SK-N-SH treated with all-trans-retinoic acid at 6 μM for 48 hours (cell line): ENCODE measurements around the gene NXPH1.

Experiments used
- ATAC-seq: fragments of 200-7000 bp; cut with Tn5 transposase; 3 replicates; pipeline ENCODE4 v1.9.1; 2020; ENCODE audit warnings: mild to moderate bottlenecking, moderate library complexity
- BACH2 ChIP-seq: fragments of 250-450 bp; sonication (Bioruptor Pico); IDR thresholded peaks from 2 replicates; pipeline ENCODE4 v1.9.0; 2021; ENCODE audit warnings: mild to moderate bottlenecking, borderline replicate concordance
- CREB5 ChIP-seq: fragments of 250-450 bp; sonication (Bioruptor Pico); IDR thresholded peaks from 2 replicates; pipeline ENCODE4 v1.5.1; 2020; ENCODE audit warnings: low read depth, mild to moderate bottlenecking, moderate library complexity
- CSDC2 ChIP-seq: fragments of 250-450 bp; sonication (Bioruptor Pico); IDR thresholded peaks from 2 replicates; pipeline ENCODE4 v1.5.0; 2020; ENCODE audit warnings: mild to moderate bottlenecking, moderate library complexity
- CSRNP3 ChIP-seq: fragments of 250-450 bp; sonication (Bioruptor Pico); IDR thresholded peaks from 2 replicates; pipeline ENCODE4 v1.5.1; 2021; ENCODE audit warnings: mild to moderate bottlenecking, moderate library complexity
- GLIS3 ChIP-seq: fragments of 250-450 bp; sonication (Bioruptor Pico); IDR thresholded peaks from 2 replicates; pipeline ENCODE4 v1.5.0; 2020; ENCODE audit warnings: mild to moderate bottlenecking, moderate library complexity
- ISL1 ChIP-seq: fragments of 250-450 bp; sonication (Bioruptor Pico); IDR thresholded peaks from 2 replicates; pipeline ENCODE4 v2.1.2; 2022; ENCODE audit warnings: mild to moderate bottlenecking, moderate library complexity
- OSR1 ChIP-seq: fragments of 250-450 bp; sonication (Bioruptor Pico); IDR thresholded peaks from 2 replicates; pipeline ENCODE4 v1.8.0; 2022; ENCODE audit warnings: moderate library complexity, mild to moderate bottlenecking, inconsistent platforms
- POU6F1 ChIP-seq: fragments of 250-450 bp; sonication (Bioruptor Pico); IDR thresholded peaks from 2 replicates; pipeline ENCODE4 v1.8.0; 2021; ENCODE audit warnings: low read depth, mild to moderate bottlenecking, moderate library complexity, borderline replicate concordance
- PPARA ChIP-seq: fragments of 250-450 bp; sonication (Bioruptor Pico); IDR thresholded peaks from 2 replicates; pipeline ENCODE4 v1.5.0; 2020; ENCODE audit warnings: mild to moderate bottlenecking, borderline replicate concordance
- RARB ChIP-seq: fragments of 250-450 bp; sonication (Bioruptor Pico); IDR thresholded peaks from 2 replicates; pipeline ENCODE4 v1.8.0; 2021; ENCODE audit warnings: mild to moderate bottlenecking, moderate library complexity
- SNAI2 ChIP-seq: fragments of 250-450 bp; sonication (Bioruptor Pico); IDR thresholded peaks from 2 replicates; pipeline ENCODE4 v1.5.0; 2020; ENCODE audit warnings: mild to moderate bottlenecking, moderate library complexity
- TCF4 ChIP-seq: fragments of 250-450 bp; sonication (Bioruptor Pico); IDR thresholded peaks from 2 replicates; pipeline ENCODE4 v1.8.0; 2021; ENCODE audit warnings: mild to moderate bottlenecking, moderate library complexity, borderline replicate concordance
- TOX ChIP-seq: fragments of 250-450 bp; sonication (Bioruptor Pico); IDR thresholded peaks from 2 replicates; pipeline ENCODE4 v1.8.0; 2021; ENCODE audit warnings: mild to moderate bottlenecking, moderate library complexity, borderline replicate concordance
- TSHZ2 ChIP-seq: fragments of 250-450 bp; sonication (Bioruptor Pico); IDR thresholded peaks from 2 replicates; pipeline ENCODE4 v1.5.0; 2020; ENCODE audit warnings: mild to moderate bottlenecking, moderate library complexity
- ZC3H10 ChIP-seq: fragments of 250-450 bp; sonication (Bioruptor Pico); IDR thresholded peaks from 2 replicates; pipeline ENCODE4 v1.5.1; 2021; ENCODE audit warnings: mild to moderate bottlenecking, moderate library complexity
- ZFP30 ChIP-seq: fragments of 450-650 bp; formaldehyde crosslinking; IDR thresholded peaks from 2 replicates; pipeline ENCODE4 v1.5.0; 2022; ENCODE audit warnings: mild to moderate bottlenecking, moderate library complexity
- ZNF565 ChIP-seq: fragments of 450-650 bp; formaldehyde crosslinking; conservative IDR thresholded peaks from 2 replicates; pipeline ENCODE4 v1.5.0; 2020; ENCODE audit warnings: low read depth, mild to moderate bottlenecking, moderate library complexity
- ZNF70 ChIP-seq: fragments of 450-650 bp; formaldehyde crosslinking; IDR thresholded peaks from 2 replicates; pipeline ENCODE4 v1.5.0; 2020; ENCODE audit warnings: mild to moderate bottlenecking, moderate library complexity
- ZNF8 ChIP-seq: fragments of 450-650 bp; formaldehyde crosslinking; IDR thresholded peaks from 2 replicates; pipeline ENCODE4 v1.5.0; 2020; ENCODE audit warnings: mild to moderate bottlenecking, moderate library complexity

Gene NXPH1

GRCh38 chr7:8640671-8641070, 207.3 kb downstream of the NXPH1 start:
- no peak for TF ChIP-seq ISL1 (CRISPR knock-in tag)
- no peak for TF ChIP-seq CREB5 (CRISPR knock-in tag)
- no peak for TF ChIP-seq POU6F1 (CRISPR knock-in tag)
- TF ChIP-seq CSDC2: no peak
- no peak for TF ChIP-seq BACH2 (CRISPR knock-in tag)
- TF ChIP-seq RARB: no peak
- TF ChIP-seq OSR1 (CRISPR knock-in tag): no peak
- TF ChIP-seq ZC3H10 (CRISPR knock-in tag): no peak
- TF ChIP-seq TCF4: no peak
- TF ChIP-seq PPARA (CRISPR knock-in tag): no peak
- no peak for TF ChIP-seq TOX (CRISPR knock-in tag)
- no peak for TF ChIP-seq GLIS3 (CRISPR knock-in tag)
- TF ChIP-seq ZNF70 (CRISPR knock-in tag): no peak
- no peak for TF ChIP-seq ZFP30 (CRISPR knock-in tag)
- no peak for TF ChIP-seq TSHZ2 (CRISPR knock-in tag)
- no peak for ATAC-seq

GRCh38 chr7:8668627-8669500, 235.5 kb downstream of the NXPH1 start:
- TF ChIP-seq POU6F1 (CRISPR knock-in tag): no peak
- no peak for TF ChIP-seq CSRNP3
- no peak for TF ChIP-seq TSHZ2 (CRISPR knock-in tag)
- TF ChIP-seq SNAI2: no peak
- TF ChIP-seq TOX (CRISPR knock-in tag): no peak
- TF ChIP-seq ISL1 (CRISPR knock-in tag): no peak
- TF ChIP-seq ZNF565 (CRISPR knock-in tag): no peak
- no peak for TF ChIP-seq GLIS3 (CRISPR knock-in tag)
- TF ChIP-seq ZNF8 (CRISPR knock-in tag): no peak
- no peak for ATAC-seq
